Ectodermal cell (in vitro differentiated cells): ENCODE data around the gene MAPK8.

Experiments used
- H3K27ac ChIP-seq: 2 replicates; pipeline ENCODE4 v1.7.0; 2013; ENCODE audit warnings: mild to moderate bottlenecking, low read depth, low read length; ENCODE audit not compliant: insufficient read depth, poor library complexity, severe bottlenecking
- H3K27me3 ChIP-seq: 2 replicates; pipeline ENCODE4 v1.7.0; 2013; ENCODE audit warnings: mild to moderate bottlenecking, low read length; ENCODE audit not compliant: insufficient read depth, control insufficient read depth, poor library complexity, severe bottlenecking
- H3K36me3 ChIP-seq: one replicate; pipeline ENCODE4 v1.7.0; 2013; ENCODE audit warnings: low read length; ENCODE audit not compliant: control insufficient read depth, insufficient read depth
- H3K4me1 ChIP-seq: one replicate; pipeline ENCODE4 v1.7.0; 2013; ENCODE audit warnings: low read length; ENCODE audit not compliant: control insufficient read depth, insufficient read depth
- H3K4me3 ChIP-seq: 2 replicates; pipeline ENCODE4 v1.7.0; 2013; ENCODE audit warnings: low read depth, low read length, control low read depth; ENCODE audit not compliant: insufficient read depth
- H3K9me3 ChIP-seq: 2 replicates; pipeline ENCODE4 v1.7.0; 2013; ENCODE audit warnings: mild to moderate bottlenecking, low read length, moderate library complexity; ENCODE audit not compliant: control insufficient read depth
- WGBS, 2 experiments: methylation state at CpG; one replicate each; pipeline ENCODE4 v1.1.7; 2013; ENCODE audit warnings: missing lambda C conversion rate in 2 of 2; 5-methylcytosine and 5-hydroxymethylcytosine counted together

Gene MAPK8

GRCh38 chr10:48291190-48291589, 15.3 kb upstream of the MAPK8 start:
- Histone ChIP-seq H3K27me3 (no peaks in the 10 kb centered on the region), H3K4me3 (no peak overlapping the region), H3K36me3 (no peaks in the 10 kb centered on the region), H3K9me3 (no peaks in the 10 kb centered on the region), H3K4me1 (no peaks in the 10 kb centered on the region), H3K27ac (no peak overlapping the region)
- WGBS, 2 experiments: 85 to 89% methylated on average over 3 of the region's 3 CpGs

- no peaks in the 10 kb centered on the region for H3K9me3 ChIP-seq
- 89 to 94% methylated on average over 1 to 3 of the region's 3 CpGs for WGBS, 2 experiments
- no peak overlapping the region for H3K27ac ChIP-seq
- no peaks in the 10 kb centered on the region for H3K4me1 ChIP-seq
- no peak overlapping the region for H3K4me3 ChIP-seq
- no peaks in the 10 kb centered on the region for H3K36me3 ChIP-seq
- no peaks in the 10 kb centered on the region for H3K27me3 ChIP-seq
Observed at GRCh38 chr10:48292616-48293015, 13.9 kb upstream of the MAPK8 start.

GRCh38 chr10:48294431-48294830, 12.0 kb upstream of the MAPK8 start:
- H3K27ac ChIP-seq: no peak overlapping the region
- H3K27me3 ChIP-seq: no peaks in the 10 kb centered on the region
- H3K4me1 ChIP-seq: no peaks in the 10 kb centered on the region
- H3K4me3 ChIP-seq: no peak overlapping the region
- no peaks in the 10 kb centered on the region for H3K36me3 ChIP-seq
- H3K9me3 ChIP-seq: no peaks in the 10 kb centered on the region
- 88 to 94% methylated on average over 2 of the region's 2 CpGs for WGBS, 2 experiments

GRCh38 chr10:48296576-48297098, 9.8 kb upstream of the MAPK8 start:
- Histone ChIP-seq H3K4me3 (no peak overlapping the region), H3K4me1 (no peaks in the 10 kb centered on the region), H3K36me3 (no peaks in the 10 kb centered on the region), H3K27ac (no peak overlapping the region), H3K9me3 (no peaks in the 10 kb centered on the region), H3K27me3 (no peaks in the 10 kb centered on the region)
- WGBS, 2 experiments: 77 to 78% methylated on average over 4 of the region's 4 CpGs

- Histone ChIP-seq H3K4me3 (no peak overlapping the region), H3K4me1 (no peaks in the 10 kb centered on the region), H3K27ac (no peak overlapping the region), H3K27me3 (peaks cover 2% of the 10 kb centered on the region), H3K36me3 (no peaks in the 10 kb centered on the region), H3K9me3 (no peaks in the 10 kb centered on the region)
- WGBS, 2 experiments: 94 to 95% methylated on average over 7 of the region's 7 CpGs
Observed at GRCh38 chr10:48299066-48299465, 7.4 kb upstream of the MAPK8 start.

GRCh38 chr10:48299692-48300091, 6.8 kb upstream of the MAPK8 start:
- Histone ChIP-seq H3K27me3 (peaks cover 9% of the 10 kb centered on the region), H3K4me1 (no peaks in the 10 kb centered on the region), H3K4me3 (no peak overlapping the region), H3K36me3 (no peaks in the 10 kb centered on the region), H3K27ac (no peak overlapping the region), H3K9me3 (no peaks in the 10 kb centered on the region)
- 90% methylated on average over 1 of the region's 1 CpG; no CpG with 5 or more reads in 1 of the 2 experiments for WGBS, 2 experiments

GRCh38 chr10:48300556-48300955, 5.9 kb upstream of the MAPK8 start:
- Histone ChIP-seq H3K4me3 (no peak overlapping the region), H3K4me1 (no peaks in the 10 kb centered on the region), H3K27ac (no peak overlapping the region), H3K9me3 (no peaks in the 10 kb centered on the region), H3K27me3 (peaks cover 14% of the 10 kb centered on the region), H3K36me3 (no peaks in the 10 kb centered on the region)
- WGBS, 2 experiments: 78 to 87% methylated on average over 2 of the region's 2 CpGs

GRCh38 chr10:48302515-48303476, 3.7 kb upstream of the MAPK8 start:
- Histone ChIP-seq H3K9me3 (no peaks in the 10 kb centered on the region), H3K36me3 (no peaks in the 10 kb centered on the region), H3K4me1 (no peaks in the 10 kb centered on the region), H3K4me3 (no peak overlapping the region), H3K27ac (no peak overlapping the region), H3K27me3 (peaks cover 19% of the 10 kb centered on the region)
- WGBS, 2 experiments: 90% methylated on average over 8 of the region's 8 CpGs

- Histone ChIP-seq H3K27ac (no peak overlapping the region), H3K27me3 (peaks cover 19% of the 10 kb centered on the region), H3K9me3 (no peaks in the 10 kb centered on the region), H3K36me3 (no peaks in the 10 kb centered on the region), H3K4me1 (no peaks in the 10 kb centered on the region), H3K4me3 (peak overlapping the region; percentile 13)
- 78 to 79% methylated on average over 9 of the region's 9 CpGs for WGBS, 2 experiments
Observed at GRCh38 chr10:48305905-48306264, 592 bp upstream of the MAPK8 start.

- Histone ChIP-seq H3K27me3 (peaks cover 19% of the 10 kb centered on the region), H3K27ac (peak overlapping the region; percentile 87), H3K9me3 (no peaks in the 10 kb centered on the region), H3K4me1 (no peaks in the 10 kb centered on the region), H3K36me3 (no peaks in the 10 kb centered on the region), H3K4me3 (peak overlapping the region; percentile 88)
- WGBS, 2 experiments: 0 to 1% methylated on average over 70 of the region's 70 CpGs
Observed at GRCh38 chr10:48306870-48307710, 613 bp downstream of the MAPK8 start.
